ENCODE measurements around the gene INO80C.

Gene INO80C

GRCh38 chr18:35506024-35506712, 8.4 kb upstream of the INO80C start:
- ChIA-PET CTCF (no interaction called here), POLR2A (interaction anchor here (3.7 kb wide), 1 partner anchor 9 kb away, joined by 33 read pairs; the partner anchor contains the start of gene INO80C)

GRCh38 chr18:35504996-35505395, 7.2 kb upstream of the INO80C start:
- no peak for DNase-seq (ENCODE audit: extremely low spot score)
- POLR2A ChIA-PET = no interaction called here
- CTCF ChIA-PET = no interaction called here
- no peak for TF ChIP-seq SP1 (IDR thresholded peaks at IDR 0.05)
- TF ChIP-seq ARNT (IDR thresholded peaks at IDR 0.05) = no peak
- no peak for TF ChIP-seq FOXA1 (IDR thresholded peaks at IDR 0.05)
- TF ChIP-seq NFRKB (IDR thresholded peaks at IDR 0.05) = no peak
- no peak for TF ChIP-seq PKNOX1 (IDR thresholded peaks at IDR 0.05)
- no peak for TF ChIP-seq FOXM1 (IDR thresholded peaks at IDR 0.05; ENCODE audit: borderline replicate concordance)
- TF ChIP-seq BHLHE40 (IDR thresholded peaks at IDR 0.05; ENCODE audit: borderline replicate concordance) = no peak
- no peak for TF ChIP-seq L3MBTL2 (conservative IDR thresholded peaks at IDR 0.05)
- TF ChIP-seq CTBP1 (IDR thresholded peaks at IDR 0.05; ENCODE audit: borderline replicate concordance) = no peak
- TF ChIP-seq ZNF384 (IDR thresholded peaks at IDR 0.05) = no peak
- TF ChIP-seq HDGF (IDR thresholded peaks at IDR 0.05; ENCODE audit: borderline replicate concordance) = no peak
- no peak for TF ChIP-seq TARDBP (IDR thresholded peaks at IDR 0.05)
- TF ChIP-seq FOXK2 (IDR thresholded peaks at IDR 0.05) = no peak
- TF ChIP-seq LEF1 (IDR thresholded peaks at IDR 0.05; ENCODE audit: borderline replicate concordance) = no peak
- no peak for TF ChIP-seq SUZ12 (IDR thresholded peaks at IDR 0.05)
- no peak for TF ChIP-seq ELF4 (IDR thresholded peaks at IDR 0.05)

More at GRCh38 chr18:35506024-35506712, 8.4 kb upstream of the INO80C start:
- DNase-seq (ENCODE audit: extremely low spot score) = no peak
- TF ChIP-seq FOXA1 (IDR thresholded peaks at IDR 0.05) = no peak

GRCh38 chr18:35502052-35502451, 4.3 kb upstream of the INO80C start:
- ChIA-PET CTCF (no interaction called here), POLR2A (no interaction called here)
- TF ChIP-seq ZNF384 (IDR thresholded peaks at IDR 0.05) (no peak), SP1 (IDR thresholded peaks at IDR 0.05) (no peak), NFRKB (IDR thresholded peaks at IDR 0.05) (no peak), L3MBTL2 (conservative IDR thresholded peaks at IDR 0.05) (no peak), LEF1 (IDR thresholded peaks at IDR 0.05; ENCODE audit: borderline replicate concordance) (no peak), ARNT (IDR thresholded peaks at IDR 0.05) (no peak), ELF4 (IDR thresholded peaks at IDR 0.05) (no peak), FOXM1 (IDR thresholded peaks at IDR 0.05; ENCODE audit: borderline replicate concordance) (no peak), PKNOX1 (IDR thresholded peaks at IDR 0.05) (no peak), BHLHE40 (IDR thresholded peaks at IDR 0.05; ENCODE audit: borderline replicate concordance) (no peak), CTBP1 (IDR thresholded peaks at IDR 0.05; ENCODE audit: borderline replicate concordance) (no peak), FOXK2 (IDR thresholded peaks at IDR 0.05) (no peak), HDGF (IDR thresholded peaks at IDR 0.05; ENCODE audit: borderline replicate concordance) (no peak)
- DNase-seq (ENCODE audit: extremely low spot score) = no peak

- POLR2A ChIA-PET = no interaction called here
- TF ChIP-seq NFRKB (IDR thresholded peaks at IDR 0.05) = no peak
- no peak for TF ChIP-seq TARDBP (IDR thresholded peaks at IDR 0.05)
- no peak for TF ChIP-seq HDGF (IDR thresholded peaks at IDR 0.05; ENCODE audit: borderline replicate concordance)
- no peak for TF ChIP-seq PKNOX1 (IDR thresholded peaks at IDR 0.05)
- no peak for TF ChIP-seq CTBP1 (IDR thresholded peaks at IDR 0.05; ENCODE audit: borderline replicate concordance)
- TF ChIP-seq ELF4 (IDR thresholded peaks at IDR 0.05) = no peak
- TF ChIP-seq SP1 (IDR thresholded peaks at IDR 0.05) = no peak
- TF ChIP-seq SUZ12 (IDR thresholded peaks at IDR 0.05) = no peak
- CTCF ChIA-PET = no interaction called here
- no peak for DNase-seq (ENCODE audit: extremely low spot score)
Observed at GRCh38 chr18:35501369-35501768, 3.6 kb upstream of the INO80C start.

- ChIA-PET POLR2A (no interaction called here), CTCF (interaction anchor here (0.6 kb wide), 1 partner anchor 10 kb away, joined by 8 read pairs; no protein-coding TSS in a partner anchor)
- DNase-seq (ENCODE audit: extremely low spot score) = no peak
- no peak for TF ChIP-seq FOXK2 (IDR thresholded peaks at IDR 0.05)
- TF ChIP-seq PKNOX1 (IDR thresholded peaks at IDR 0.05) = no peak
- no peak for TF ChIP-seq HDGF (IDR thresholded peaks at IDR 0.05; ENCODE audit: borderline replicate concordance)
- TF ChIP-seq LEF1 (IDR thresholded peaks at IDR 0.05; ENCODE audit: borderline replicate concordance) = no peak
- no peak for TF ChIP-seq NFRKB (IDR thresholded peaks at IDR 0.05)
- no peak for TF ChIP-seq SP1 (IDR thresholded peaks at IDR 0.05)
- TF ChIP-seq L3MBTL2 (conservative IDR thresholded peaks at IDR 0.05) = no peak
- no peak for TF ChIP-seq FOXM1 (IDR thresholded peaks at IDR 0.05; ENCODE audit: borderline replicate concordance)
- no peak for TF ChIP-seq TARDBP (IDR thresholded peaks at IDR 0.05)
- TF ChIP-seq CTBP1 (IDR thresholded peaks at IDR 0.05; ENCODE audit: borderline replicate concordance) = no peak
- no peak for TF ChIP-seq SUZ12 (IDR thresholded peaks at IDR 0.05)
- TF ChIP-seq ELF4 (IDR thresholded peaks at IDR 0.05) = no peak
- no peak for TF ChIP-seq FOXA1 (IDR thresholded peaks at IDR 0.05)
Observed at GRCh38 chr18:35500113-35500512, 2.4 kb upstream of the INO80C start.

- TF ChIP-seq L3MBTL2 (conservative IDR thresholded peaks at IDR 0.05) (no peak), ARNT (IDR thresholded peaks at IDR 0.05) (no peak), ZNF384 (IDR thresholded peaks at IDR 0.05) (no peak), PKNOX1 (IDR thresholded peaks at IDR 0.05) (no peak), CTBP1 (IDR thresholded peaks at IDR 0.05; ENCODE audit: borderline replicate concordance) (no peak), FOXK2 (IDR thresholded peaks at IDR 0.05) (no peak), ELF4 (IDR thresholded peaks at IDR 0.05) (no peak), SUZ12 (IDR thresholded peaks at IDR 0.05) (no peak), SP1 (IDR thresholded peaks at IDR 0.05) (no peak), FOXA1 (IDR thresholded peaks at IDR 0.05) (no peak), BHLHE40 (IDR thresholded peaks at IDR 0.05; ENCODE audit: borderline replicate concordance) (no peak), HDGF (IDR thresholded peaks at IDR 0.05; ENCODE audit: borderline replicate concordance) (no peak), TARDBP (IDR thresholded peaks at IDR 0.05) (no peak), FOXM1 (IDR thresholded peaks at IDR 0.05; ENCODE audit: borderline replicate concordance) (no peak)
- CTCF ChIA-PET = interaction anchor here (0.6 to 1.2 kb wide), 2 partner anchors 11 to 259 kb away, joined by 3 to 4 read pairs; no protein-coding TSS in a partner anchor
- no peak for DNase-seq (ENCODE audit: extremely low spot score)
- POLR2A ChIA-PET = interaction anchor here (0.6 to 2.4 kb wide), 32 partner anchors 9 to 475 kb away, joined by 3 to 33 read pairs (median 4); partner anchors contain the start of genes GALNT1, RMP24 and ZNF397
Observed at GRCh38 chr18:35497027-35497369, 762 bp downstream of the INO80C start.
